Activated CD4-positive, alpha-beta T cell treated with anti-CD3 and anti-CD28 coated beads for 1 hour (primary cell): ENCODE results near the gene C1orf21.
"Not testable (repeated sequence)": the region's sequence is repeated elsewhere in the genome, so short reads cannot be mapped to it uniquely, and the experiment has no call there.

Source experiments
- DNase-seq: peaks from one replicate; pipeline ENCODE4 v3.0.0-alpha.2; 2020

C1orf21 gene

GRCh38 chr1:184608990-184609389 is 222.2 kb downstream of the C1orf21 start:
- no peak for DNase-seq

DNA sequence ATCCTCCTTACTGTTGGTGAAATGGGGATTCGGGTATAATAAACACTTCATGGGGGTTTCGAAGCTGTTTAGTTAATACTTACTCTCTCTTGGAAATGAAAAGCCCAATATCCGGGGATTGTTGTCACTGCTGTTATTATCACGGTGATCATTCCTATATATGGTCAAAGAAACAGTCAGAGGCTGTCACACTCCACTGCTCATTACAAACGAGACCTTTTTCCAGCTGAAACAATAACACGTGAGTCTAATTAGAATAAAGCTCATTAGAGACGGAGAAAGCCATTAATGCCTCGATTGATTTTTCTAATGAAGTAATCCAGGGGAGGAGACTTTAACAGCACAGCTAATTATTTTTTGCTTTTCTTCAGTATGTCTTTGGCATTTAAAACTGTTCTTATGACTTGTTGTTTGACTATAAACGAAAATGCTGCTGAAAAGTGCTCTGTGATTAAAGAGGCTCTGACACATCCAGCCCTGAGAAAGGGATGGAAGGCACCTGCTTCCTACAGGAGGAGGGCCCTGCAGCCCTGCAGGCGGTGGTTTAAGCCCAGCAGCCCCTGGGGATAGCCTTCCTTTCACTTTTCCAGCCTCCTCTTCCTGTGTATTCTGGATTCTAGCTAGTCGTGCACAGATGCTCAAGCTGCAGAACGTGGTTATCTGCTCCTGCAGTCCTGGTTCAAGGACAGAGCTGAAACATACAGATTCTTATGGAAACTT is 224.2 kb downstream of the C1orf21 start:
- no peak for DNase-seq

DNA sequence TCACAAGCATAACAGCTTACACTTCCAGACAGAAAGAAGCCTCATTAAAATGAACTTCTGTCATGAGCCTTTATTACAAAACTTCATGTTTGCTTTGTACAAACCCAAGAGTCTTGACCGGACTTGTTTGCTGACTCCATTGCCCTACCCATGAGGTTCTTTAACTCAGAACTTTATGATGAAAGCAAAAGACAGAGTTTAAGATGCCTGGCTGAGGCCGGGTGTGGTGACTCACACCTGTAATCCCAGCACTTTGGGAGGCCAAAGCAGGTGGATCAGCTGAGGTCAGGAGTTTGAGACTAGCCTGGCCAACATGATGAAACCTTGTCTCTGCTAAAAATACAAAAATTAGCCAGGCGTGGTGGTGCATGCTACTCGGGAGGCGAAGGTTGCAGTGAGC is 225.4 kb downstream of the C1orf21 start:
- DNase-seq = not testable (repeated sequence)

GRCh38 chr1:184614667-184615066 is 227.8 kb downstream of the C1orf21 start:
- no peak for DNase-seq

GRCh38 chr1:184615301-184615700 is 228.5 kb downstream of the C1orf21 start:
- DNase-seq = no peak

GRCh38 chr1:184616504-184616903 is 229.7 kb downstream of the C1orf21 start:
- no peak for DNase-seq

DNA sequence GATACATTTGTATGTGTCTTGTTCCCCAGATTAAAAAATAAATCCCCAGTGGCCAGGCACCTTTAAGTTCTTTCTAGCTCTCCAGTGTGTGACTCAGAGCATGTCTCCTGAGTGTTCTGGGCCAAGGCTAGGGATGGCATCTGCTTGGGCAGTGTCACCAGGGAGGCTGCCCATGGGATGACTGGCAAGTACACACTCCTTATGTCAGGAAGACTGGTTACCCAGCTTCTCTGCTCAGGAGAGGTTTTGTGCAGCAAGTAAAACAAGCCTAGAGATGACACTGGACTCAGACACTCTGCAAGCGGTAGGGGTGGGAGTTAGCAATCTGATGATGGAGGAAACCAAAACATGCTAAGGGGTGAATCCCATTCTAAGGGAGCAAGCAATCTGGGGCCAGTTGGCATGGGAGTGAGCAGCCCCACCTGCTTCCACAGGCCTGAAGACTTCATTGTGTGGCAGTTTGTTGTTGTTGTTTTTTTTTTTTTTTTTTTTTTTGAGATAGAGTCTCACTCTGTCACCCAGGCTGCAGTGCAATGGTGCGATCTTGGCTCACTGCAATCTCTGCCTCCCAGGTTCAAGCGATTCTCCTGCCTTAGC is 230.7 kb downstream of the C1orf21 start:
- DNase-seq = no peak

GRCh38 chr1:184618851-184619250 is 232.0 kb downstream of the C1orf21 start:
- DNase-seq = no peak

- no peak for DNase-seq
Measured at GRCh38 chr1:184620469-184620868, 233.6 kb downstream of the C1orf21 start.

GRCh38 chr1:184621260-184621659 is 234.4 kb downstream of the C1orf21 start:
- DNase-seq = no peak

DNA sequence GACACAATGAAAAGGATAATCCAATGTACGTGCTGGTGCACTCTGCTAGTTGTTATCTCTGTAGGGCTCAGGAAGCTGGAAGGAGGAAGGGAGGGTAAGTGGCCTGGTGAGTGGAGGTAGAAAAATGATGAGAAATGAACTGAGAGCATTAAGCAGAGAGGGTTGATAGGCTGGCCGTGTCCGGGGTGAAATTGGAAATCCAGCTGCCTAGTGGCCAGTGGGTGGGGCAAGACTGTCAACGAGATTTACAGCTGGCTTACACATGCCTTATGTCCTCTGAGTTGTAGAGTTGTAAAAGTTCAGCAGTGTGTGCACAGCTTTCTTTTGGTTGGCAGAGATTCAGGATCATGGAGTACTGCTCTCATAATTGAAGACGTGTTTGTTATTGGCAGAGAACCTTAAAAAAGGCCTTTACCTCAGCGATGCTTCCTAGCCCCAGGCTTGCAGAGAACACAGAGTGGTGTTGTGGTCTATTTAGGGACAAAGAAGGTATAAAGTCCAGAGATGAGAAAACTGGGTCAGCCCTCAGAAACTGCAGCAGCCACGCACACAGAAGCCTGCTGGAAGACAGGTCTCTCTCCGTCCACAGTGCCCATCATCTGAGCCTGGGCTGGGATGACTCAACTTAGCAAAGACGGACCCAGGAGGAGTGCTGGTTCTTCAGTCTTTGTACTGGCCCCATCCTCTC is 235.5 kb downstream of the C1orf21 start:
- DNase-seq = no peak

- DNase-seq = no peak
Measured at GRCh38 chr1:184623404-184623803, 236.6 kb downstream of the C1orf21 start.

- no peak for DNase-seq
Measured at GRCh38 chr1:184624051-184624450, 237.2 kb downstream of the C1orf21 start.

- no peak for DNase-seq
Measured at GRCh38 chr1:184624626-184625025, 237.8 kb downstream of the C1orf21 start.

GRCh38 chr1:184625271-184625670 is 238.4 kb downstream of the C1orf21 start:
- DNase-seq = no peak

GRCh38 chr1:184626076-184627006 is 239.5 kb downstream of the C1orf21 start:
- DNase-seq = no peak

DNA sequence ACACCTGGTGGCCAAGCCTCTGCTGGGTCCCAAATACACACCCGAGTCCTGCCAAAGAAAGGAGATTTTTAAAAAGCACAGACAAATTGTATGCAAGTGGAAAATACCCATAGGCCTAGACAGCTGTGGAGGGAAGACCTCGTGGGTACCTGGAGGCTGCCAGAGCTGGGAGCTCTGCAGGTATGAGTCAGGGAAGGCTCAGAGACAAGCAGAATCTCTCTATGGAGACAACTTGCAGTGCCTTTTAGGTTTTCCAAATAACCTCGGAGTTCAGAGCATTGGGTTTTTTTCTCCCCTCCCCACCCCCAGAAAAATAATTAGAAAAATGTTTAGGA is 240.1 kb downstream of the C1orf21 start:
- DNase-seq = no peak

- no peak for DNase-seq
Measured at GRCh38 chr1:184629266-184629665, 242.4 kb downstream of the C1orf21 start.

GRCh38 chr1:184630679-184631060 is 243.8 kb downstream of the C1orf21 start:
- no peak for DNase-seq

- no peak for DNase-seq
Measured at GRCh38 chr1:184632415-184633175, 245.8 kb downstream of the C1orf21 start.

DNA sequence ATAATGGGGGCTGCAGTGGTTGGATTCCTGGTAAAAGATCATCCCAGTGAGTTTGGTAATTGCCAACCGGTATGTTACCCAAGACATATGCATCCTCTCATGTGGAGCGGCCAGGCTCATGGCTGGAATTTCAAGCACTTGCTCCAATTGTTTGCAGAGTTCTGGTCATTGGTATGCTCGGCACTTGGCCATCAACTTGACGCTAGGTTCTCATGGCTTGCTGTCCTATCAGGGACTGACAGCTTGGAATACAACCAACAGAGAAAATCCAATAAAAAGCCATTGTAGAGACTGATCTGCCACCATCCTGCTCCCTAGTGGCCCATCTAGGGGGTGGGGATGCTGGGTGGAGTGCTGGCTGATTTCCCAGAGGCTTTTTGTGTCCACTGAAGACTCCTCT is 247.0 kb downstream of the C1orf21 start:
- DNase-seq = no peak

GRCh38 chr1:184634296-184634695 is 247.5 kb downstream of the C1orf21 start:
- DNase-seq = no peak
